MCF 10A (cell line): ENCODE measurements around the gene FOXB2. TPM values are rescaled to one million over a fixed set of nuclear protein-coding genes. Genes with fewer than 3 reads are reported as not detected.
"Not testable (repeated sequence)": the region's sequence is repeated elsewhere in the genome, so short reads cannot be mapped to it uniquely, and the experiment has no call there.

Experiments
- BruUV-seq: library from RNA; stranded (reverse); fragments of 400-500 nt; replicated peaks from 2 replicates; lab custom pipeline; 2021; lab: Mats Ljungman, UMichigan
- CTCF ChIA-PET: fragments of 300-600 bp; sonication (Branson Sonifier 250); formaldehyde crosslinking; extraction: SDS; loops from one replicate; lab custom pipeline; 2021; ENCODE audit warnings: antibody characterized with exemption, inconsistent platforms; lab: Yijun Ruan, JAX
- POLR2A ChIA-PET: fragments of 300-600, 350-650 bp; sonication (Branson Sonifier 250); formaldehyde crosslinking; extraction: SDS; loops from one replicate; lab custom pipeline; 2020; ENCODE audit warnings: antibody characterized with exemption, inconsistent platforms; lab: Yijun Ruan, JAX
- DNase-seq: peaks from one replicate; pipeline ENCODE4 v3.0.0-alpha.2; 2018; ENCODE audit not compliant: unreplicated experiment
- H3K27ac Mint-ChIP-seq: one replicate; pipeline ENCODE4 v1.8.0; 2022; ENCODE audit warnings: mild to moderate bottlenecking, low read depth, mixed read lengths; ENCODE audit not compliant: unreplicated experiment
- H3K27me3 Mint-ChIP-seq: one replicate; pipeline ENCODE4 v1.8.0; 2022; ENCODE audit warnings: mixed read lengths; ENCODE audit not compliant: insufficient read depth, unreplicated experiment
- H3K36me3 Mint-ChIP-seq: one replicate; pipeline ENCODE4 v1.8.0; 2022; ENCODE audit warnings: mild to moderate bottlenecking, moderate library complexity, mixed read lengths; ENCODE audit not compliant: insufficient read depth, unreplicated experiment
- H3K4me1 Mint-ChIP-seq: one replicate; pipeline ENCODE4 v1.8.0; 2022; ENCODE audit warnings: mixed read lengths; ENCODE audit not compliant: insufficient read depth, unreplicated experiment
- H3K4me3 Mint-ChIP-seq: one replicate; pipeline ENCODE4 v1.8.0; 2022; ENCODE audit warnings: mild to moderate bottlenecking, moderate library complexity, mixed read lengths; ENCODE audit not compliant: unreplicated experiment
- H3K9me3 Mint-ChIP-seq: one replicate; pipeline ENCODE4 v1.8.0; 2022; ENCODE audit warnings: mixed read lengths; ENCODE audit not compliant: unreplicated experiment
- CTCF ChIP-seq: fragments of 200-600 bp; IDR thresholded peaks from one replicate; pipeline ENCODE4 v1.8.0; 2022; ENCODE audit warnings: antibody characterized with exemption, mild to moderate bottlenecking; ENCODE audit not compliant: unreplicated experiment
- intact Hi-C: fragments of 100-400 bp; cut with micrococcal nuclease; formaldehyde crosslinking; loops from 2 replicates; pipeline ENCODE4 v1.14.1; 2022
- total RNA-seq: library from RNA; stranded (reverse); gene quantifications from 2 replicates; pipeline ENCODE4 v1.2.3, GENCODE V29; 2022

FOXB2 gene
- total RNA-seq, 1 experiment from 2014 or later: not detected

DNA sequence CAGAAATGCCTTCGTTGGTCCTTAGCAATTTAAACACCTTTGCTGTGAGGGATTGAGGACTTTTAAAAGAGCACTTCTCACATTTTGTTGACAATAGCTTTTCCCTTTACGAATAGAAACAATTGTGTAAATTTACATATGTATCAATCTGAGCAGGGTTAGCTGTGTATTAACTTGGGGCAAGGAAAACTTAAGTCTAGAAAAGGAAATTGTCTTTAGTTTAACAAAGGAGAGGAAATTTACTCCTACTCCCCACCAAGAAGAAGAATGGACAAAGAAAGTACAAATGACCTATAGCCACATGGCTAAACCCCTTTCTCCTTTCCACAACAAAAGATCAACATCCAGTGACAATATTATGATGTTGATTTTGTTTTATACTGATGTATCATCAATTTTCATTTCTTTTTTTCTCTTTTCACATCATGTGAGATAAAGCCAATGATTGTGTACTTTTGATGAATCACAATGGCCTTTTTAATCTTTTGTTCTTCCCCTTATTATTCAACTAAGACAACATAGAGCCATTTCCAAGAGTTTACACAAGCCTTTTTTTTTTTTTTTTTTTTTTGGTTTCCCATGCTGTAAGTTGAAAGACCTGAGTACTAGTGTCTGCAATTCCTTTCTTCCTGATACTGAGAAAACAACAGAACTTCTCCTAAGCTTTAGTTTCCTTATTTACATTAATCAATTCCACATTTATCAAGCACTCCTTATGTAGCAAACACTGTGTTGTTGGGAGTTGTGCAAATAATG lies 19.0 kb downstream of the FOXB2 start:
- no peaks in the 10 kb centered on the region for H3K27me3 Mint-ChIP-seq
- no peaks in the 10 kb centered on the region for H3K4me1 Mint-ChIP-seq
- H3K27ac Mint-ChIP-seq: no peak overlapping the region
- ChIA-PET POLR2A (interaction anchor here (1.4 kb wide), 1 partner anchor 133 kb away, joined by 3 read pairs; the partner anchor contains the start of gene PRUNE2), CTCF (interaction anchor here (0.6 to 1.7 kb wide), 3 partner anchors 11 to 105 kb away, joined by 3 to 6 read pairs (median 3); no protein-coding TSS in a partner anchor)
- no peaks in the 10 kb centered on the region for H3K36me3 Mint-ChIP-seq
- intact Hi-C loops: no loop called here
- DNase-seq: no peak
- H3K4me3 Mint-ChIP-seq: no peak overlapping the region
- no peaks in the 10 kb centered on the region for H3K9me3 Mint-ChIP-seq
- no peak for TF ChIP-seq CTCF
- no TSS peak for BruUV-seq

GRCh38 chr9:77040340-77040739 lies 20.9 kb downstream of the FOXB2 start:
- no peak for TF ChIP-seq CTCF
- no peaks in the 10 kb centered on the region for H3K9me3 Mint-ChIP-seq
- BruUV-seq: no TSS peak
- no peak for DNase-seq
- ChIA-PET POLR2A (no interaction called here), CTCF (no interaction called here)
- H3K4me3 Mint-ChIP-seq: no peak overlapping the region
- H3K27me3 Mint-ChIP-seq: peaks cover 5% of the 10 kb centered on the region
- no peak overlapping the region for H3K27ac Mint-ChIP-seq
- intact Hi-C loops: no loop called here
- no peaks in the 10 kb centered on the region for H3K4me1 Mint-ChIP-seq
- H3K36me3 Mint-ChIP-seq: no peaks in the 10 kb centered on the region

GRCh38 chr9:77043743-77044142 lies 24.3 kb downstream of the FOXB2 start:
- H3K27ac Mint-ChIP-seq, intact Hi-C loops, BruUV-seq, DNase-seq, H3K4me3 Mint-ChIP-seq, H3K36me3 Mint-ChIP-seq, H3K4me1 Mint-ChIP-seq, H3K9me3 Mint-ChIP-seq, POLR2A ChIA-PET: not testable (repeated sequence)
- CTCF ChIA-PET: interaction anchor here (0.7 to 1.1 kb wide), 2 partner anchors 10 to 136 kb away, joined by 3 read pairs; no protein-coding TSS in a partner anchor
- peaks cover 30% of the 10 kb centered on the region for H3K27me3 Mint-ChIP-seq

DNA sequence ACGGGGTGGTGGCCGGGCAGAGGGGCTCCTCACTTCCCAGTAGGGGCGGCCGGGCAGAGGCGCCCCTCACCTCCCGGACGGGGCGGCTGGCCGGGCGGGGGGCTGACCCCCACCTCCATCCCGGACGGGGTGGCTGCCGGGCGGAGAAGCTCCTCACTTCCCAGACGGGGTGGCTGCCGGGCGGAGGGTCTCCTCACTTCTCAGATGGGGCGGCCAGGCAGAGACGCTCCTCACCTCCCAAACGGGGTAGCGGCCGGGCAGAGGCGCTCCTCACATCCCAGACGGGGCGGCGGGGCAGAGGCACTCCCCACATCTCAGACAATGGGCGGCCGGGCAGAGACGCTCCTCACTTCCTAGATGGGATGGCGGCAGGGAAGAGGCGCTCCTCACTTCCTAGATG lies 41.2 kb downstream of the FOXB2 start:
- BruUV-seq, intact Hi-C loops, CTCF ChIA-PET, H3K9me3 Mint-ChIP-seq, H3K27ac Mint-ChIP-seq, H3K36me3 Mint-ChIP-seq, H3K27me3 Mint-ChIP-seq, H3K4me3 Mint-ChIP-seq, POLR2A ChIA-PET, DNase-seq: not testable (repeated sequence)
- H3K4me1 Mint-ChIP-seq: peaks cover 11% of the 10 kb centered on the region

GRCh38 chr9:77063645-77064285 lies 44.3 kb downstream of the FOXB2 start:
- peak; percentile 80 for DNase-seq
- Mint-ChIP-seq H3K27me3 (peaks cover 21% of the 10 kb centered on the region), H3K36me3 (no peaks in the 10 kb centered on the region), H3K4me3 (no peak overlapping the region), H3K27ac (peak overlapping the region; percentile 36), H3K4me1 (peaks cover 10% of the 10 kb centered on the region), H3K9me3 (no peaks in the 10 kb centered on the region)
- no TSS peak for BruUV-seq
- ChIA-PET CTCF (no interaction called here), POLR2A (interaction anchor here (0.8 to 1.6 kb wide), 5 partner anchors 9 to 96 kb away, joined by 3 to 4 read pairs (median 3); no protein-coding TSS in a partner anchor)
- TF ChIP-seq CTCF: no peak
- intact Hi-C loops: no loop called here
